DOHH2 (cell line): Measurements from ENCODE around the gene TICAM1.

ENCODE experiments used
- H3F3A ChIP-seq: fragments of 200-600 bp; sonication (generic), shearing (Covaris generic); 2 replicates; pipeline ENCODE4 v1.6.0; 2016; ENCODE audit warnings: antibody characterized with exemption, mild to moderate bottlenecking; ENCODE audit not compliant: control insufficient read depth, insufficient read depth
- H3K27ac ChIP-seq: fragments of 200-600 bp; sonication (generic); 2 replicates; pipeline ENCODE4 v1.5.1; 2014; ENCODE audit warnings: low read depth, mild to moderate bottlenecking, low read length, moderate library complexity
- H3K27me3 ChIP-seq: fragments of 200-600 bp; sonication (generic); 2 replicates; pipeline ENCODE4 v1.6.1; 2014; ENCODE audit warnings: mild to moderate bottlenecking, low read length, mixed read lengths; ENCODE audit not compliant: control insufficient read depth
- H3K36me3 ChIP-seq: fragments of 200-600 bp; sonication (generic); 2 replicates; pipeline ENCODE4 v1.6.1; 2014; ENCODE audit warnings: mild to moderate bottlenecking, low read length, moderate library complexity, mixed read lengths; ENCODE audit not compliant: control insufficient read depth
- H3K4me1 ChIP-seq: fragments of 200-600 bp; sonication (generic); 2 replicates; pipeline ENCODE4 v1.6.1; 2014; ENCODE audit warnings: mild to moderate bottlenecking, low read length, mixed read lengths; ENCODE audit not compliant: control insufficient read depth
- H3K4me2 ChIP-seq: fragments of 200-600 bp; sonication (generic); 2 replicates; pipeline ENCODE4 v1.6.0; 2014; ENCODE audit warnings: mild to moderate bottlenecking, low read length, moderate library complexity
- H3K4me3 ChIP-seq: fragments of 200-600 bp; sonication (generic); 2 replicates; pipeline ENCODE4 v1.5.1; 2014; ENCODE audit warnings: mild to moderate bottlenecking, low read length, mixed read lengths
- H3K79me2 ChIP-seq: fragments of 200-600 bp; sonication (generic); 2 replicates; pipeline ENCODE4 v1.6.1; 2014; ENCODE audit warnings: mild to moderate bottlenecking, low read length, mixed read lengths; ENCODE audit not compliant: control insufficient read depth
- H3K9me2 ChIP-seq: fragments of 200-600 bp; sonication (generic); replicated peaks from 2 replicates; pipeline ENCODE4 v1.6.1; 2014; ENCODE audit warnings: mild to moderate bottlenecking, low read length, mixed read lengths; ENCODE audit not compliant: control insufficient read depth
- H3K9me3 ChIP-seq: fragments of 200-600 bp; sonication (generic); 2 replicates; pipeline ENCODE4 v1.6.1; 2014; ENCODE audit warnings: antibody characterized with exemption, low read length, mixed read lengths; ENCODE audit not compliant: control insufficient read depth, insufficient read depth
- H4K20me1 ChIP-seq: fragments of 200-600 bp; sonication (generic); 2 replicates; pipeline ENCODE4 v1.6.0; 2014; ENCODE audit warnings: low read depth, mild to moderate bottlenecking, antibody characterized with exemption, low read length, moderate library complexity; ENCODE audit not compliant: control insufficient read depth, insufficient read depth
- CTCF ChIP-seq: fragments of 200-600 bp; sonication (generic); IDR thresholded peaks from one replicate; pipeline ENCODE4 v1.5.1; 2014; ENCODE audit warnings: antibody characterized with exemption, mild to moderate bottlenecking, low read depth, low read length; ENCODE audit not compliant: poor library complexity, severe bottlenecking
- EZH2phosphoT487 ChIP-seq: fragments of 200-600 bp; sonication (generic); IDR thresholded peaks from 2 replicates; pipeline ENCODE4 v1.6.1; 2017; ENCODE audit warnings: borderline replicate concordance, mild to moderate bottlenecking, antibody characterized with exemption, low read length, moderate library complexity, mixed read lengths

The TICAM1 gene

DNA sequence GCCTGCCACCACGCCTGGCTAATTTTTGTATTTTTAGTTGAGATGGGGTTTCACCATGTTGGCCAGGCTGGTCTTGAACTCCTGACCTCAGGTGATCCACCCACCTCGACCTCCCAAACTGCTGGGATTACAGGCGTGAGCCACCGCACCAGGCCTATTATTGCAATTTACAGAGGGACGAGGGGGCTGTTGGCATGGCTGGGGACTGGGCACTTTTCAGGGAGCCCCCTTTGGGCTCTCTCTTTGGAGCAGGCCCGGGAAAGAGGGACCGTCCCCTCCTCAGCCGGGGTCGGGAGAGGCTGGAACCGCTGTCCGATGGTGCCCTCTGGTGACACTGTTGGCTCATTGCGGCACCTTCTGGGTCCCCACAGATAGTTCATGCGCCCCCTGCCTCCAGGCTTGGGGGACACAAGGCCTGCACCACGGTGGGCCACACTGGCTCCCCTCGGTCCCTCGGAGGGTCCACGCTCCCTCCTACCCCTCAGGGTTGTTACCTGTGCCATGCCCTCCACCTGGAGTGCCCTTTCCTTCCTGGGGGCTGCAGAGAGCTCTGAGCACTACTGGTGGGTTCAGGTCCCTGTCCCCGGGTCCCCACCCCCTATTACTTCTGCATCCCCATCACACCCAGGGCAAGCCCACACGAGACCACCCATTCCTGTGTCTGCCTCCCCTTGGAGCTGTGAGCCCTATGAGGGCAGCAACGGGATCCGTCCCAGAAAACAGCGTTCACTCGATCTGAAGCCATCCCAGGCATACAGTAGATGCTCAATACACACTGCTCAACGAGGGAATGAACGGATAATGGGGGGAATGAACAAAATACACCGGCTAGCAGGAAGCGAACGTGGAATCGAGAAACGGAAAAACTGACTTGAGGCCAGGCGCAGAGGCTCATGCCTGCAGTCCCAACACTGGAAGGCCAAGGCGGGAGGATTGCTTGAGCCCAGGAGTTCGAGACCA lies 27.5 kb downstream of the TICAM1 start:
- Histone ChIP-seq H3K4me3 (no peak overlapping the region), H3K27ac (no peak overlapping the region), H4K20me1 (no peaks in the 10 kb centered on the region), H3K27me3 (no peaks in the 10 kb centered on the region), H3K36me3 (no peaks in the 10 kb centered on the region), H3K4me1 (peaks cover 26% of the 10 kb centered on the region), H3K9me2 (no peaks in the 10 kb centered on the region), H3F3A (peaks cover 8% of the 10 kb centered on the region; the same call in 1 of the 2 replicates), H3K4me2 (0 out of 2 replicates have a peak overlapping the region, but pooled peaks have one; percentile 13), H3K79me2 (no peaks in the 10 kb centered on the region), H3K9me3 (no peaks in the 10 kb centered on the region)
- TF ChIP-seq CTCF (peak; percentile 96), EZH2phosphoT487 (no peak)

GRCh38 chr19:4802711-4803110 lies 28.8 kb downstream of the TICAM1 start:
- TF ChIP-seq CTCF (no peak), EZH2phosphoT487 (no peak)

DNA sequence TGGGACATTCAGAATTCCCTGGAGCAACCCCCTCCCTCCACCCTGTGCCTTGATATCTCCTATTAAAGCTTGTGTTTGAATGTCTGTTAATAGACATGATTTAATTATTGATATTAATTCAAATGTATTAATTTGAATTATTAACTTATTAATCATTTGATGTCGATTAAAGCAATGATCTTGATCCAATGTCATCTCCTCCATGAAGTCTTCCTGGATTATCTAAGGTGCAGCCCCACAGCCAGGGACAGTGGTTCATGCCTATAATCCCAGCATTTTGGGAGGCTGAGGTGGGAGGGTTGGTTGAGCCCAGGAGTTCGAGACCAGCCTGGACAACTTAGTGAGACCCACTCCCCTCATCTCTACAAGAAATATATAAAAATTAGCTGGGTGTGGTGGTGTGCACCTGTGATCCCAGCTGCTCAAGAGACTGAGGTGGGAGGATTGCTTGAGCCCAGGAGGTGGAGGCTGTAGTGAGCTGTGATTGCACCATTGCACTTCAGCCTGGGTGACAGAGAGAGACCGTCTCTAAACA lies 30.4 kb downstream of the TICAM1 start:
- no peak overlapping the region for H3K4me2 ChIP-seq

More at GRCh38 chr19:4802711-4803110, 28.8 kb downstream of the TICAM1 start:
- Histone ChIP-seq H3K36me3 (peaks cover 4% of the 10 kb centered on the region), H3K27ac (no peak overlapping the region), H3K9me3 (no peaks in the 10 kb centered on the region), H4K20me1 (no peaks in the 10 kb centered on the region), H3K4me3 (no peak overlapping the region), H3K9me2 (no peaks in the 10 kb centered on the region), H3K4me1 (peaks cover 13% of the 10 kb centered on the region), H3K79me2 (no peaks in the 10 kb centered on the region), H3K27me3 (no peaks in the 10 kb centered on the region), H3F3A (peaks cover 7% of the 10 kb centered on the region; the same call in 1 of the 2 replicates), H3K4me2 (no peak overlapping the region)

More for the DNA sequence above, 30.4 kb downstream of the TICAM1 start:
- Histone ChIP-seq H3K9me2 (no peaks in the 10 kb centered on the region), H3F3A (no peaks in the 10 kb centered on the region; the same call in 1 of the 2 replicates), H3K27ac (no peak overlapping the region), H3K4me3 (no peak overlapping the region), H3K9me3 (no peaks in the 10 kb centered on the region), H4K20me1 (no peaks in the 10 kb centered on the region), H3K4me1 (0 out of 2 replicates have a peak, but pooled peaks cover 4% of the 10 kb centered on the region), H3K27me3 (no peaks in the 10 kb centered on the region), H3K36me3 (peaks cover 17% of the 10 kb centered on the region), H3K79me2 (peaks cover 11% of the 10 kb centered on the region)
- TF ChIP-seq CTCF (no peak), EZH2phosphoT487 (no peak)
